ENCODE measurements around the gene KCNK15. TPM values are rescaled to one million over a fixed set of nuclear protein-coding genes. Genes with fewer than 3 reads are reported as not detected.

Gene KCNK15
- total and polyA plus RNA-seq, 8 donors = 0.09 to 3.1 (median 1.8) TPM; not detected in 5

DNA sequence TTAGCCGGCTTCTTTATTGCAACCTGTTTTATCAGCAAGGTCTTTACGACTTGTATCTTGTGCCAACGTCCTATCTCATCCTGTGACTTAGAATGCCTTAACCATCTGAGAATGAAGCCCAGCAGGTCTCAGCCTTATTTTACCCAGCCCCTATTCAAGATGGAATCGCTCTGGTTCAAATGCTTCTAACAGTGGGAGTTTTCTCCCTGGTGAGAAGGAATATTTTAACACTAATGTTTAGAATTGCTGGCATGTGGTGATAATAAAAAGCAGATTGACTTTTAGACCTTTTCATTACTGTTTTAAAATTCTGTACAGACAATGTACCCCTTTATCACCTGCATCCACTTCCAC is 9.9 kb upstream of the KCNK15 start:
- no peak for DNase-seq
- no peak overlapping the region for H3K27ac ChIP-seq
- intact Hi-C loops (cut with DNase I) = loop anchor here in 1 of 2 donors (2.0 kb wide), 1 partner anchor 51 kb away; no protein-coding TSS in a partner anchor

DNA sequence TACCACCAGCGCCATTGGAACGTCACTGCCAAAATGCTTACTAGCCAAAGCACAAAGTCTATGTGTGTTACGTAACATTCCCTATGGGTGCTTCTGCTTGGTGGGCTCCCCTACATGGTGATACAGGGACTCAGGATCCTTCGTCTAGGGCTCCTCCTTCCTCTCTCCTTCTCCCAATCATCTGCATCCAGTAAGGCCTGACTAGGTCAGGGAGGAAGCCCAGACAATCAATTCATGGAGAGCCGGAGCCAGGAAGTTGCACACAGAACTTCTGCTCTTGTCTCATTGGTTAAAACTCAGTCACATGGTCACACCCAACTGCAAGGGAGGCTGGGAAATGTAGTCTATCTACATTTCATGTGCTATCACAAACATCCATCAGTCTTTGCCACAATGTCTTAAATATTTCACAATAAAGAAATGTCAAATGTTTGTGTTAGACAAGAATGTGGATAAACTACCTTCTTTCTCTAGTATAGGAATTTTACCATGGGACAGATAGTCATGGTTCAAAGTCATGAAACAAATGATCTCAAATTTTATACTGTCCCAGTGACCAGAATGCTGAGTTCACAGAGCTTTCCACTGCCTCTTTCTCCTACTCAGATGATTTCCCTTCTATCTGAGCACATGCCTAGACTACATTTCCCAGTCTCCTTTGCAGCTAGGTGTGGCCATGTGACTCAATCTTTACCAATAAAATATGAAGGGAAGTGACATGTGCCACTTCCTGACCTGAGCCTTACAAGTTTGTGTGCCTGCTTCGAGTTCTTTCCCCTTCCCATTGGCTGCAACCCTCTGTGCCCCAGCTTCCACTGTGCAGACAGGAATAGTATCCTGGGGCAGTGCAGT is 9.3 kb upstream of the KCNK15 start:
- intact Hi-C loops (cut with DNase I) = no loop called here
- Histone ChIP-seq H3K27me3 (no peaks in the 10 kb centered on the region), H3K4me1 (peaks cover 0 to 3% of the 10 kb centered on the region in 2 donors), H3K9me3 (peaks cover 0 to 3% of the 10 kb centered on the region in 2 donors), H3K4me3 (no peak overlapping the region), H3K27ac (no peak overlapping the region), H3K36me3 (no peaks in the 10 kb centered on the region)
- ATAC-seq (peak; percentile 71), DNase-seq (peak in 1 of 4 donors; percentile 53)
- TF ChIP-seq, protein P1, sequence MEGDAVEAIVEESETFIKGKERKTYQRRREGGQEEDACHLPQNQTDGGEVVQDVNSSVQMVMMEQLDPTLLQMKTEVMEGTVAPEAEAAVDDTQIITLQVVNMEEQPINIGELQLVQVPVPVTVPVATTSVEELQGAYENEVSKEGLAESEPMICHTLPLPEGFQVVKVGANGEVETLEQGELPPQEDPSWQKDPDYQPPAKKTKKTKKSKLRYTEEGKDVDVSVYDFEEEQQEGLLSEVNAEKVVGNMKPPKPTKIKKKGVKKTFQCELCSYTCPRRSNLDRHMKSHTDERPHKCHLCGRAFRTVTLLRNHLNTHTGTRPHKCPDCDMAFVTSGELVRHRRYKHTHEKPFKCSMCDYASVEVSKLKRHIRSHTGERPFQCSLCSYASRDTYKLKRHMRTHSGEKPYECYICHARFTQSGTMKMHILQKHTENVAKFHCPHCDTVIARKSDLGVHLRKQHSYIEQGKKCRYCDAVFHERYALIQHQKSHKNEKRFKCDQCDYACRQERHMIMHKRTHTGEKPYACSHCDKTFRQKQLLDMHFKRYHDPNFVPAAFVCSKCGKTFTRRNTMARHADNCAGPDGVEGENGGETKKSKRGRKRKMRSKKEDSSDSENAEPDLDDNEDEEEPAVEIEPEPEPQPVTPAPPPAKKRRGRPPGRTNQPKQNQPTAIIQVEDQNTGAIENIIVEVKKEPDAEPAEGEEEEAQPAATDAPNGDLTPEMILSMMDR (IDR thresholded peaks at IDR 0.05) = no peak

More for the DNA sequence above, 9.9 kb upstream of the KCNK15 start:
- H3K36me3 ChIP-seq = no peaks in the 10 kb centered on the region
- peaks cover 0 to 3% of the 10 kb centered on the region in 2 donors for H3K4me1 ChIP-seq
- ATAC-seq = no peak
- H3K27me3 ChIP-seq = no peaks in the 10 kb centered on the region
- TF ChIP-seq, protein P1 (IDR thresholded peaks at IDR 0.05) = no peak
- no peak overlapping the region for H3K4me3 ChIP-seq
- H3K9me3 ChIP-seq = peaks cover 0 to 3% of the 10 kb centered on the region in 2 donors

DNA sequence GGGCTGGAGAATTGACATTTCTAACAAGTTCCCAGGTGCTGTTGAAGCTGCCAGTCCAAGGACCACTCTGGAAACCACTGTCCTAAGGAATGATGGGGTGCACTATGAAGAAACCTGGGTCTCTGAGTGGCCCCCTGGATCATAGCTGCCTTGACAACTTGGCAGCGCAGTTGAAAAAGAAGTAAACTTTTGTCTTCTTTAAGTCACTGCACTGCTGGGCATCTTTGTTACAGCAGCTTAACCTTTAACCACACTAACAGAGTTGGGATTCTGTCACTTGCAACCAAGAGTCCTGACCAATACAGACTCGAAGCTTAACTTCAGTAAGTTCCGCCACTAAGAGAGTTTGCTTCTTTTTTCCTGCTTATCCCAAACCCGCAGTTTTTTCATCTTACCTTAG is 8.5 kb upstream of the KCNK15 start:
- H3K27ac ChIP-seq = no peak overlapping the region
- DNase-seq (no peak), ATAC-seq (no peak)
- H3K36me3 ChIP-seq = no peaks in the 10 kb centered on the region
- peaks cover 0 to 3% of the 10 kb centered on the region in 2 donors for H3K4me1 ChIP-seq
- TF ChIP-seq, protein P1 (IDR thresholded peaks at IDR 0.05) = no peak
- H3K27me3 ChIP-seq = no peaks in the 10 kb centered on the region
- intact Hi-C loops (cut with DNase I) = no loop called here
- H3K4me3 ChIP-seq = no peak overlapping the region
- peaks cover 0 to 3% of the 10 kb centered on the region in 2 donors for H3K9me3 ChIP-seq

GRCh38 chr20:44738813-44739477 is 6.7 kb upstream of the KCNK15 start:
- DNase-seq = peak in 2 of 4 donors; percentile 51 to 75
- Histone ChIP-seq H3K4me1 (no peaks in the 10 kb centered on the region), H3K9me3 (peaks cover 0 to 3% of the 10 kb centered on the region in 2 donors), H3K36me3 (no peaks in the 10 kb centered on the region), H3K27me3 (no peaks in the 10 kb centered on the region), H3K4me3 (no peak overlapping the region), H3K27ac (no peak overlapping the region)
- intact Hi-C loops (cut with DNase I) = no loop called here
- TF ChIP-seq, protein P1 (IDR thresholded peaks at IDR 0.05) = no peak
- peak; percentile 64 for ATAC-seq

GRCh38 chr20:44739942-44740341 is 5.7 kb upstream of the KCNK15 start:
- intact Hi-C loops (cut with DNase I) = no loop called here

More at GRCh38 chr20:44739942-44740341, 5.7 kb upstream of the KCNK15 start:
- Histone ChIP-seq H3K27ac (no peak overlapping the region), H3K9me3 (peaks cover 0 to 3% of the 10 kb centered on the region in 2 donors), H3K27me3 (peaks cover 0 to 5% of the 10 kb centered on the region in 2 donors), H3K36me3 (no peaks in the 10 kb centered on the region), H3K4me1 (no peaks in the 10 kb centered on the region), H3K4me3 (no peak overlapping the region)
- ATAC-seq = no peak
- peak in 1 of 4 donors; percentile 53 for DNase-seq
- TF ChIP-seq, protein P1 (IDR thresholded peaks at IDR 0.05) = no peak

Data from left lung (tissue), 10 donors.